Measurements from ENCODE around the gene SPACA4.

Gene SPACA4

GRCh38 chr19:48598996-48599700 lies 7.4 kb upstream of the SPACA4 start:
- DNase-seq, result no peak

GRCh38 chr19:48600679-48601417 lies 5.7 kb upstream of the SPACA4 start:
- DNase-seq, result no peak

GRCh38 chr19:48603001-48603400 lies 3.5 kb upstream of the SPACA4 start:
- DNase-seq, result no peak

GRCh38 chr19:48603449-48603848 lies 3.1 kb upstream of the SPACA4 start:
- DNase-seq, result no peak

- no peak for DNase-seq
These were observed 2.7 kb upstream of the SPACA4 start for GRCh38 chr19:48603850-48604249.

- no peak for DNase-seq
These were observed 815 bp downstream of the SPACA4 start for GRCh38 chr19:48607359-48607755.

GRCh38 chr19:48608798-48609263 lies 2.3 kb downstream of the SPACA4 start:
- peak; percentile 51 for DNase-seq

- no peak for DNase-seq
These were observed 3.1 kb downstream of the SPACA4 start for GRCh38 chr19:48609571-48610108.

GRCh38 chr19:48611872-48612271 lies 5.3 kb downstream of the SPACA4 start:
- no peak for DNase-seq

GRCh38 chr19:48613024-48613851 lies 6.7 kb downstream of the SPACA4 start:
- DNase-seq, result no peak

- DNase-seq, result no peak
These were observed 7.4 kb downstream of the SPACA4 start for GRCh38 chr19:48613852-48614435.

GRCh38 chr19:48614436-48615230 lies 8.1 kb downstream of the SPACA4 start, which contains the start of gene FAM83E:
Gene FAM83E, minus strand, starts transcription at chr19:48615076. Its CDS starts 1,704 bp downstream, at chr19:48613372.
- no peak for DNase-seq

- no peak for DNase-seq
These were observed 8.9 kb downstream of the SPACA4 start for GRCh38 chr19:48615231-48616040.

- DNase-seq, result no peak
These were observed 9.5 kb downstream of the SPACA4 start for GRCh38 chr19:48616041-48616436.

- no peak for DNase-seq
These were observed 10.0 kb downstream of the SPACA4 start for GRCh38 chr19:48616491-48617056.

GRCh38 chr19:48617146-48617937 lies 10.8 kb downstream of the SPACA4 start:
- no peak for DNase-seq

- no peak for DNase-seq
These were observed 11.9 kb downstream of the SPACA4 start for GRCh38 chr19:48618278-48618915.

GRCh38 chr19:48618916-48619691 lies 12.6 kb downstream of the SPACA4 start, which contains the start of the genes RPL18 and SPHK2:
Gene RPL18, minus strand, starts transcription at chr19:48619178. Its CDS starts 35 bp downstream, at chr19:48619143.
Gene SPHK2, plus strand, starts transcription at chr19:48619506. Its CDS starts 1,009 bp downstream, at chr19:48620515.
- peak; percentile 100 for DNase-seq
